ENCODE measurements around the gene PIP5K1C.
A peak's percentile ranks its signal among the peaks of the same experiment; 100 is the strongest.

PIP5K1C gene

DNA sequence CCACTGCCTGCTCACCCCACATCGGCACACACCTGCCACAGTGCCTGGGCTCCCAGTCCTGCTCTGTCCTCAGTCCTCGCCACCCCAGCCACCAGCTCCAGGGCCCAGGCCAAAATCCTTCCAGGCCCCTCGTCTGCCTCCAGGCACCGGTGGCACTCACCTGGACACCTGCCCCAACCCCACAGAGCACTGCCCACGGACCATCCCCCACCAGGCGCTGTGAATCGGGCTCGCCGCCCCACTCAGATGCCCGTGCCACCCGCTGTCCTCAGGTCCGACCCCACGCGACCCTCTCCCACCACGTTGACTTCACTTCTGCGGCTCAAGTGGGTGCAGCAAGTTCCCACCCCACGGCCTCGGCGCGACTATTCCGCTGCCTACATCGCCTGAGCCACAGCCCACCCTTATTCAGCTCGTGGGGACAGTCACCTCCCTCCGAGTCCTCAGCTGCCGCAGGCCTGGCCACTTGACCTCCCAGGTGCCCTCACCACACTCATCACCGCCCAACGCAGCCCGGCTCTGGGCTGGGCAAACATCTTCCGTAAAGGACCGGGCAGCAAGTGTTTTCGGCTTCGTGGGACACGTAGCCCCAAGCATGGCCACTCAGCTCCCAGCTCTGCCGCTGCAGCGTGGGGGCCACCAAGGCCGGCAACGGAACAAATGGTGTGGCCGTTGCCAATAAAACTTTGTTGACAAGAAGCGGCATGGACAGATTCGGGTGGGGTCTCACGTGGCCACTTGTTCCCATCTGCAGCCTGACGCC is 5.7 kb downstream of the PIP5K1C start:
- DNase-seq (ENCODE audit: low read depth in 2 of 3, low spot score in 2 of 3), result no peak

DNA sequence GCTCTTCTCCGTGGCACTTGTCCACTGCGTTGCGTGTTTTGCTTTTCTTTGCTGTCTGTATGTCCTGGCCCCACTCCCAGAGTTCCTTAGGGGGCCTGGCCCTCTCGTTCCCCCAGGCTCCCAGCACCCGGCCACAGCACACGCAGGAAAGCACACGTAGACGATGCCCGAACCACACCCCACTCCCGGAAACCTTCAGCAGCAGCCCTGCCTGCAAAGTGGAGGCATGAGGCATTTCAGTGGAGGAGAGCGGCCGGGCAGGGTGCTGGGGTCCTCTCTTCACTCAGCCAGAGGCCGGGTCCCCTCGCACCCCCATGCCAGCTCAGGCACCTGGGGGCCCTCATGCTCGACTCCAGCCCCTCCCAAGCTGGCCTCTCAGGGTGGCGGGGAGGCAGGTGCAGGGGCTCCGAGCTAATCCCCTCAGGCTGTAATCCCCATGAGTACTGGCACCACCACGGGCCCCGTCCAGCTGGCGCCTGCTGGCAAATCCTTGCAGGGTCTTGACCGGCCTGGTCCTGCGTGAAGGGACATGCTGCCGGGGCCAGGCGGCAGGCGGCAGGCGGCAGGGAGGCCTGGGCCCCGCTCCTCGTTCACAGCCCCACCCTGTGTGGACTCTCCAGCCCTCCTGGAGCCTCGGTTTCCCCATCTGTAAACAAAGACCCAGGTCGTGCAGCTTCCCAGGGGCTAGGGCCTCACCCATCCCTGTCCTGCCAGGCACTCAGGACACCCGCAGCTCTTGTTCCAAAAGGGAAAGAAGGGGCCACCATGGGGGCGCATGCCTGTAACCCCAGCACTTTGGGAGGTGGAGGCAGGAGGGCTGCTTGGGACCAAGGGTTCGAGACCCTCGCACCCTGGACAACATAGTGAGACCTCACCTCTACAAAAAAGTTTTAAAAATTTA is 7.0 kb downstream of the PIP5K1C start:
- no peak for DNase-seq (ENCODE audit: low read depth in 2 of 3, low spot score in 2 of 3)

DNA sequence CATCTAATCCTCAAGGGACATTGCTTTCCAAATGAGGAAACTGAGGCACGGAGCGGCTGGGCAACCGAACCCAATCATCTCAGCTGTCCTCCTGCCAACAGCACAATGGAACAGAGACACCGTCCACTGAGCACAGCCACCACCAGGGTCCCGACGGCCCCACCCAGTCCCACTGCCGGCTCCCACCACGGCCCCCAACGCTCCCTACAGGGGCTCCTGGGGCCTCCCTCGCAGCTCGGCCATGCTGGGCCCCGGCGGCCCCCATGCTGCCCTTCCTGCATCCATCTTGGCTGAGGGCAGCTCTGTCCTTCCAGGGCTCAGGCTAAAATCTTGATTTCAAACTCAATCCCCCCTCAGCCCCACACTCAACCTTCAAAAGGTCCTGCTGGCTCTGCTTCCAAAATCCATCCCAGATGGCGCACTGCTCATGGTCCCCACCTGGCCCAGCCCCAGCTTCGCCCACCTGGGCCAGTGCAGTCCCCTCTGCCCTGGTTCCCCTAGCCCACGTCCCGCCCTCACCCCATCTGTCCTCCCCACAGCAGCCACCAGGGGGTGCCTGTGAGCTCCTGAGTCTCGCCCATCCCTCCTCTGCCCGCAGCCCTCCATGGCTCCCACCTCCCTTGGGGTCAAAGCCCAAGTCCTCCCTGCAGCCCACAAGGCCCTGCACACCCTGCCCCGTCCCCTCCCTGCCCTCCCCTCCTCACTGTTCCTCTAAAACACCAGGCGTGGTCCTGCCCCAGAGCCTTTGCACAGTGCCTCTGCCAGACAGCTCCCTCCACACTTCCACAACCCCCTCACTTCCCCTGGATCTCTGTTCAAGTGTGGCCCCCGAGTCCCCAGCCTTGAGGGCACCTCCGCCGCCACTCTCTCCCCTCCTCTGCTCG is 7.9 kb downstream of the PIP5K1C start:
- peak in 1 of 3 experiments; percentile 45 for DNase-seq (ENCODE audit: low read depth in 2 of 3, low spot score in 2 of 3)

DNA sequence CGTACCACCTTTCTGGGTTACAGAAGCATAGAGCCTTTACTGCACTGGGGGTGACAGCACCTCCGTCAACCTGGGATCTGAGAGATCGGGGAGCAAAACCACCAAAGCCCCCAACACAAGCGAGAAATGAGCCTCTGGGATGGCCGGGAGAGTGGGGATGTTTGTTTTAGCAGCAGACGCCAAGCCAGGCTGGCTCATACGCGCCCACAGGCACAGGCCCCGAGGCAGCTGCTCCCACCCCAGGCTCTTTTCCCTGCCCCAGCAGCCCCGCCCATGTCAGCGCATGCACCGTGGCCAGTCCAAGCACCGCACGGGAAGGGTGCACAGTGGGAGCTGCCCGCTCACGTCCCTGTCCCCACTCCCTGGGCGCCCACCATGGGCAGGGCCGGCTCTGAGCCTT is 8.5 kb downstream of the PIP5K1C start:
- no peak for DNase-seq (ENCODE audit: low read depth in 2 of 3, low spot score in 2 of 3)

DNA sequence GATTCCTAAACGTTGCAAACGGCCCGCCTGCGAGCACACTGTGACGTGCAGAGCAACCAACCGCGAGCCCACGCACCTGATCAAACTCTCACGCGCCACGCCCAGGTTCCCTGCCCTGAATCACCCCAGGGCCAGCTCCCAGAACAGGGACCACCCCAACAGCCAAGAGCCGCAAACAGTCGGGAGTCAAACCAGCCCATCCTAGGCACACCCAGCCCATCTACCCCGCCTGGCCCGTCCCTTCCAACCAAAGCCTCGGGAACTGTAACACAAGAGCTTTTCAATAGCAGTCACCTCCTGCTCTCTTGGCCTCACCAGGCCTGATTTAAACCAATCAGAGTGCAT is 8.9 kb downstream of the PIP5K1C start:
- no peak for DNase-seq (ENCODE audit: low read depth in 2 of 3, low spot score in 2 of 3)

DNA sequence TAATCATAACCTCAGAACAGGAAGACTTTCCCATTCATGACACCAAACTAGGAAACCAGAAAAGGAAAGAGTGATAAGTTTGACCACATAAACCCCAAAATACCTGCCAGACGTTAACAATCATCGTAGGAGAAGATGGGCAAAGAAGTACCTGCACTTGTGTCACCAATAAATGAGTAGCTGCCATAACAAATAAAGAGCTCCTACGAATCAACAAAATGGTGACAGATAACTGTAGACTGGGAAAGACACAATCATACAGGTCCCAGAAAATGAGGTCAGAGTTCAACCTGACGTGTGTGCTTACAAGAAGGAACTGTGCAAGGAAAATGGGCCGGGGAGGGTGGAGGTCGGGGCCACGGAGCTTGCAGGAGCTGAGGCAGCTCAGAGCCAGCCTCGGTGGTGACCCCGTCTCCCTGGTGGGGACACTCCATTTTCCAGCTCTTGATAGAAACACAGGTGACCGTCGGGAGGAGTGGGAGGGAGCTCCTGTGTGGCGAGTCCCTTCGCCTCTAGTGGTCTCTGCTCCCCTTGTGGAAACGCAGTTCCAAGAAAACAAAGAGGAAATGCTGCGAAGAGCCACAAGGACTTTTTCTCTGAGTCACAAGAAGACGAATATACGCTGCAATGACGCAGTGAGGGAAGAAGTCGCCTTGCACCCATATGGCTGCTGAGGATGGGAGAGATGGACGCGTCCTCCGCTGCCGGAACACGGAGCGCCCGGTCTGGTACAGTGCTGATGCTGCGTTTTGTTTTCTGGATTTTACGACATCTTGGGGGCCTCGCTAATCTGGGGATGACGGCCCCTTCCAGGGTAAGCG is 9.5 kb downstream of the PIP5K1C start:
- DNase-seq (ENCODE audit: low read depth in 2 of 3, low spot score in 2 of 3), result no peak

DNA sequence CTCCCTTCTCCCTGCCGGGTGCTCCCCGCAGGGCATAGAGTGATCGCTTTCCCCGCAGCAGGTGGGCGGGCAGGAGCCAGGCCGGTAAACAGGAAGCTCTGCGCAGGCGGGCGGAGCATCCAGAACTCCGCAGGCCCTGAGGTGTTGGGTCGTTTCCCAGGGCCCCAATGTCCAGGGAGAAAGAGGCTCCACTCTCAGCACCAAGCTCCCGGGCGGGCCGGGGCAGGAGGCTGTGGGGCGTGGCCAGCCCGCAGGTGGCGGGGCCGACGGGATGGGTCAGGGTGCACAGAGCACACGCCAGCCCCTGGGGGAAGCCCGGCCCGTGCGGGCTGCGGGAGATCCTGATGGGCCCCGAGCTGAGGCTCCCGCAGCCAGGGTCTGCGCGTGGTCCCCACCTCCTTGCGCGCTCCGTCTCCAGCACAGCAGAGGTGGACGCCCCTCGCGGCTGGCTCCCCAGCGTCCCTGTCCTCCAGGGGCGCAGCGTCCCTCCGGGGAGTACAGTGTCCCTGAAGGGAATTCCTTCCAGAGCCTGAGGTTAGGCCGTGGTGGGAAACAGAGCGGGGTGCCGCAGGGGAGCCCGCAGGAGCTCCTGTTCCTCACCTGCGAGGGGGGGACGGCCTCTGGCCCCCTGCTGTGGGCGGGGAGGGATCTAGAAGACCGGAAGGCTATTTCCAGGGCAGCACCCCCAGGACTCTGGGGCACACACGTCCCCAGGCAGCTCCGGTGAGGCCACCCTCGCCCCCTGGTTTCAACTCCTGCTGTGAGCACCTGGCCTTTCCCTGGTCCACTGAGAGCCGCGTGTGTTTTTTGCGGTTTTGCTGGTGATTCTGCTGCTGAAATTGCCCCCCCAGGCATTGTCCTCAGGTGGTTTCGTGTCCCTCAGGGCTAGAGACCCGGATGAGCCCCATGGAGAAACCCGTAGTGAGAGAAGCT is 12.2 kb downstream of the PIP5K1C start:
- DNase-seq (ENCODE audit: low read depth in 2 of 3, low spot score in 2 of 3), result no peak

DNA sequence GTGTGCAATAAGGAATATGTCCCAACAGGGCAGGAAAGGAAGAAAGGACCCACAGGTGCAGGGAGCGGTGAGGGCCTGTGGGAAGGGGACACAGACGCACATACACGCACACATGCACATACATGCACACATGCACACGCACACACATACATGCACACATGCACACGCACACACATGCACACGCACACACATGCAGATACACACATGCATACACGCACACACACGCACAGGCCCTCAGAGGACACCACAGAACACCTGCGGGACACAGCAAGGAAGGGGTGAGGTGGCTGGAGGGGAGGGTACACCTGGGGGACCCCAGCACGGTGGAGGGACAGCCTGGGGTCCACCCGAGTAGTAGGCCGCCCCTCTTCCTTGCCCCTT is 12.9 kb downstream of the PIP5K1C start:
- DNase-seq (ENCODE audit: low read depth in 2 of 3, low spot score in 2 of 3), result no peak

DNA sequence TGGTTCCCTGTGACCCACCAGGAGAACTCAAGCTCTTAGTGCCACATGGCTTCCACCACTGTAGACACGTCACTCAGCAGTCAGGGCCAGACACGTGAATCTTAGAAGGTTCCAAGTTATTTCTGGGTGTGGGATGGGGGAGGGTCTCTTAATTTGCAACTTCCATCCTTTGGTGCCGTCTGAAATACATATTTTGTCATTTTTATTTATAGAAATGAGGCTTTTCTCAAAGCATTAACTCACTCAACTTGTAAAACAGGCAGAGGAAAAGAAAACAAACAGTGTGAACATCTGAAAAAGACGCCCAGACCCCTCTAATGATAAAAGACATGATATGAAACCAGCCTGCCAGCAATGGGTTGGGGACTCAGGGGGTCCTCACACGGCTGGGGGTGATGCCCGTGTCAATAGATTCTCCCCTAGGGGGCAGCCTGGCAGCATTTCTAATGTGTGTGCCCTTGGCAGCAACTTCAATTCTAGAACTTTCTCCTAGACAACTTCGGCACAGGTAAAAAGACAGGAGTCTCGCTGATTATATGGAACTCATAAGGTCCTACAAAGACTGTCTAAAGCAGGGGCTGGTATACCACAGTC is 15.4 kb downstream of the PIP5K1C start:
- DNase-seq (ENCODE audit: low read depth in 2 of 3, low spot score in 2 of 3), result no peak

DNA sequence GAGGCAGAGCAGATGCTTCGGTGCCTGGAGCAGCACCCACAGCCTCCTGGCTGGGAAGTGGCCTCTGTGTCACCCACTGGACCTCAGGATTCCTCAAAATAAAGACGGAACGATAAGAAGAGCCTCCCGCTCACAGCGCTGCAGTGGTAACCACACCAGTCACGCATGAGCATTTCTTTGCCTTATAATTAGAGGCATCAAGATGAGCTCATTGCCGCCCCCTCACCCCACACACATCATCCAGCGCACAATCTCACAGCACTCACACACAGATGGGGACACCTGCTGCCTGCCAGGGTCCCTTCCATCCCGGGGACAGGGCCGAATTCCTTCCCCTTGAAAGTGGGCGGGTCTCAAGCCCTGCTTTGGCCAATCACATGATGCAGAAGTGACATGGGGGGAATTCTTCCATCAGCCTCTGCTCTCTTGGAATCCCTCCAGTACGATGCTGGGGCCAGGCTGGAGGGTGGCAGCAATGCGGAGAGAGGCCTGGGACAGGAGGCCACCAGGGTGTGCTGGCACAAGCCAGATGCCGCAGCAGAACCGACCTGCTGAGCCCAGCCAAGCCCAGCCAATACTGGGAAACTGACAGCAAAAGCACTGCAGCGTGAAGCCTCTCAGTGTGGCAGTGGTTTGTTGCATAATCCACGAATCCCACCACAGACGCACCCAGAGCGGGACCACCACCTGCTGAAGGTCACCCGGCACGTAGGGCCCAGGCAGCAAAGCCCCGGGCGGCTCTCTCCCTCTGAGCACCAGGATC is 16.0 kb downstream of the PIP5K1C start:
- DNase-seq (ENCODE audit: low read depth in 2 of 3, low spot score in 2 of 3), result no peak

DNA sequence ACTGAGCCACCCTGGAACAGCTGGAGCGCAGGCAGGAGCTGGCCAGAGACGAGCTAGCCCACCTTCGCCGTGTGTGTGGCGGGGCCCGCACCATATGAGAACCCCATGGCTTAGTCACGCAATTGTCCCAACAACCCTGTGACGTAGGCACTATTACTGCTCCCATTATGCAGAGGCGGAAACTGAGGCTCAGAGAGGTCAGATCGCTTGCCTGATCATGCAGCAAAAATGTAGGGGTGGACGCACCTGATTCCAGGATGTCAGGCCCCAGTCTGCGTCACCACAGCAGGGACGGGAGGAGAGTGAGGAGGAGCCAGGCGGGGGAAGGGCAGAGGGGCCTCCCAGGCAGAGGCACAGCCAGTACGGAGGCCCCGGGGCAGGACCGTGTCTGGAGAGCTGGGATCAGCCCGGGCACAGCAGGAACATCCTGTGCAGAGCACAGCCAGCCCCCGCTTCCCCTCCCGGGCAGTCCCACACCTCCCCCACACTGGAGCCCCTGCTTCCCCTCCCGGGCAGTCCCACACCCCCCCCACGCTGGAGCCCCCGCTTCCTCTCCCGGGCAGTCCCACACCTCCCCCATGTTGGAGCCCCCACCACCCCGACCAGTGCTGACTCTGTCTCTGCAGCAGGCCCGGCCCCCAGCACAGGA is 16.7 kb downstream of the PIP5K1C start:
- DNase-seq (ENCODE audit: low read depth in 2 of 3, low spot score in 2 of 3), result no peak

DNA sequence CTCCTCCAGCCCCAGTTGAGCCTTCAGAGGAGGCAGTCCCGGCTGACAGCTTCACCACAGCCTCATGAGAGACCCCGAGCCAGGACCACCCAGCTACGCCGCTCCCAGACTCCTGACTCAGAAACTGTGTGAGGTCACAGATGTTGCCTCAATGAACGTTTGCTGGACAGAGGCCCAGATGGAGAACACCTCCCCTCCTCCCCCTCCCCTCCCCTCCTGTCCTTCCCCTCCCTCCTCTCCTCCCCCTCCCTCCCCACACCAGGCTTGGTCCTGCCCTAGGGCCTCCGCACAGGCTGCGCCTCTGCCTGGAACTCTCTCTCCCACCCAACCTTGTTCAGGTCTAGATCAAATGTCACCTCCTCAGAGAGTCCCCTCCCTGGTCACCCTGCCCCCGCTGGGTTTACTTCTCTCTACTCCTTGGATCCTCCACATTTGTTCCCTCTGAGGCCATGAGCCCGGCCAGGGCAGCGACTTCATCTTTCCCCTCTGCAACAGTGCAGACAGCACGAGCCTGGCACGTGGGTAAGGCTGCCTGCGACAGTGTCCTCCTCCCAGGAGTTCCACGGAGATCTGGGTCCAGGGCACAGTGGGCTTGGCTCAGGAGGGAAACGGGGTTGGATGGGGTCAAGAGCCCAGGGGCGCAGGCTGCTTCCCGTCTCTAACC is 17.4 kb downstream of the PIP5K1C start:
- DNase-seq (ENCODE audit: low read depth in 2 of 3, low spot score in 2 of 3), result no peak

DNA sequence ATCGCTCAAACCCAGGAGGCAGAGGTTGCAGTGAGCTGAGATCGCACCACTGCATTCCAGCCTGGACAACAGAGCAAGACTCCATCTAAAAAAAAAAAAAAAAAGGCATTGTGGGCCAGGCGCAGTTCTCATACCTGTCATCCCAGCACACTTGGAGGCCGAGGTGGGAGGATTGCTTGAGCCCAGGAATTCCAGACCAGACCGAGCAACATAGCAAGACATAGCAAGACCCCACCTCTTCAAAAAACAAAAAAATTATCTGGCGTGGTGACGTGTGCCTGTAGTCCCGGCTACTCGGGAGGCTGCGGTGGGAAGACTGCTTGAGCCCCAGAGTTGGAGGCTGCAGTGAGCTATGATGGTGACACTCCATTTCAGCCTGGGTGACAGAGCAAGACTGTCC is 18.0 kb downstream of the PIP5K1C start:
- DNase-seq (ENCODE audit: low read depth in 2 of 3, low spot score in 2 of 3), result no peak

DNA sequence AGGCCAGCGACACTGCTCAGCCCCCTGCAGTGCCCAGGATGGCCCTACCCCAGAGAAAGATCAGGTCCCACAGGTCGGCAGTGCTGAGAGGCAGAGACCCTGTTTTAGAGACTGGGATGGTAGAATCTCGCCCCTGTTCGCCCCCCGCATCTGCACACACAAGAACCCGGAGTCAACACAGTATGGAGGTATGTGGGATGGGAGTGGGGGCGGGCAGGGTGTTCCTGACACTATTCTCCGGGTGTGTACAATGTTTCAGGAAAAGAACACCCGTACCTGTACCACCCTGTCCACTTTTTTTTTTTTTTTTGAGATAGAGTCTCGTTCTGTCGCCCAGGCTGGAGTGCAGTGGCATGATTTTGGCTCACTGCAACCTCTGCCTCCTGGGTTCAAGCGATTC is 19.3 kb downstream of the PIP5K1C start:
- no peak for DNase-seq (ENCODE audit: low read depth in 2 of 3, low spot score in 2 of 3)

DNA sequence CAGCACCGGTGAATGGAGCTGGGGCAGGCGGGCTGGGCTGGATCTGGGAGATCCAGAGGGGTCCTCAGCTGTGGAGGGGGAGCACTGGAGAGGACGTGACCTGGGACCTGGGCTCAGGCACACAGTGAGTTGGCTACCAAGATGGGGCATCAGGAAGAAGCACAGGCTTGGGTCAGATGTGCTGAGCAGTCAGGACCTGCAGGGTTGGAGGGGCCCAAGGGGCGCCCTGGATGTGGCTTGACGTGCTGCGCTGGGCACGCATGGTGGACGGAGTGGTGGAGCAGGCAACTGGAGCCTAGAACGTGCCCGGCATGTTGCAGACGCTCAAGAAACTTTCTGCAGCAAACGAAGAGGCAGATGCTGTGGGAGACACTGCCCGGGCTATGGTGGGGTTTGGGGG is 20.7 kb downstream of the PIP5K1C start:
- no peak for DNase-seq (ENCODE audit: low read depth in 2 of 3, low spot score in 2 of 3)

DNA sequence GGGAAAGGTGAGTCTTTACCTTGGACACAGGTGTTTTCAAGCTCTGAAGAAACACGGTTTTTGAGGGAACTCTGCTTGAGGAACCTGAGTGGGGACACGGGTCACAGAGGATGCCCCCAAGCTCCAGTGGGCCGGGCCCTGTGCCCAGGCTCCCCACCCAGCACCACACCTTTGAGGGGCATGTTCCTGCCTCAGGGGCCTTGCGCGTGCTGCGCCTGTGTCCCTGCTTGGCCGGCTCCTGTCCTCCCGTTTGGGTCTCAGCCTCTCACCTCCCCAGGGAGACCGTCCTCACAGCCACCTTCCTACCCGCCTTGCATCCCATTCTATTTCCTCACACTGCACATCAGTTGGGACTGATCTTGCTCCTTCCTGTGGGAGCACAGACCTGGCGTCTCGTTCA is 21.1 kb downstream of the PIP5K1C start:
- DNase-seq (ENCODE audit: low read depth in 2 of 3, low spot score in 2 of 3), result no peak

DNA sequence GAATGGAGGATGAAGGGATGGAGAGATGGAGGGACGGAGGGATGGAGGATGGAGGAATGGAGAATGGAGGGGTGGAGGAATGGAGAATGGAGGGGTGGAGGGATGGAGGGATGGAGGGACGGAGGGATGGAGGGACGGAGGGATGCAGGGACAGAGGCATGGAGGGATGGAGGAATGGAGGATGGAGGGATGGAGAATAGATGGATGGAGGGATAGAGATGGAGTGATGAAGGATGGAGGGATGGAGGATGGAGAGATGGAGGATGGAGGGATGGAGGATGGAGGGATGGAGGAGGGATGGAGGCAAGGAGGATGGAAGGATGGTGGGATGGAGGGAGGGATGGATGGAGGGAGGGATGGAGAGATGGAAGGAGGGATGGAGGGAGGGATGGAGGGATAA is 22.1 kb downstream of the PIP5K1C start:
- no peak for DNase-seq (ENCODE audit: low read depth in 2 of 3, low spot score in 2 of 3)
